ENCODE results near the gene PARD3B.

The PARD3B gene

GRCh38 chr2:205017381-205017780 is 472.1 kb downstream of the PARD3B start:
- no peak for DNase-seq

GRCh38 chr2:205017912-205018311 is 472.6 kb downstream of the PARD3B start:
- in situ Hi-C loops (cut with HindIII; ENCODE audit: low pct_ligation_motif_present, low sequenced_read_pairs), result no loop called here
- H3K36me3 ChIP-seq (replicated peaks), result no peaks in the 10 kb centered on the region

More at GRCh38 chr2:205017381-205017780, 472.1 kb downstream of the PARD3B start:
- Histone ChIP-seq H3K27me3 (replicated peaks) (no peaks in the 10 kb centered on the region), H3K27ac (no peak overlapping the region), H3K36me3 (replicated peaks) (no peaks in the 10 kb centered on the region), H3K4me3 (ENCODE audit: low read depth, low read length) (no peak overlapping the region)
- in situ Hi-C loops (cut with HindIII; ENCODE audit: low pct_ligation_motif_present, low sequenced_read_pairs), result no loop called here
- TF ChIP-seq CTCF (IDR thresholded peaks at IDR 0.05; ENCODE audit: low read depth, low read length, missing control alignments), result no peak

GRCh38 chr2:205020673-205021072 is 475.4 kb downstream of the PARD3B start:
- no peaks in the 10 kb centered on the region for H3K27me3 ChIP-seq (replicated peaks)
- H3K4me3 ChIP-seq (ENCODE audit: low read depth, low read length), result no peak overlapping the region
- no peak overlapping the region for H3K27ac ChIP-seq
- DNase-seq, result no peak
- no peak for TF ChIP-seq CTCF (IDR thresholded peaks at IDR 0.05; ENCODE audit: low read depth, low read length, missing control alignments)
- no peaks in the 10 kb centered on the region for H3K36me3 ChIP-seq (replicated peaks)
- in situ Hi-C loops (cut with HindIII; ENCODE audit: low pct_ligation_motif_present, low sequenced_read_pairs), result no loop called here

More at GRCh38 chr2:205017912-205018311, 472.6 kb downstream of the PARD3B start:
- TF ChIP-seq CTCF (IDR thresholded peaks at IDR 0.05; ENCODE audit: low read depth, low read length, missing control alignments), result no peak
- Histone ChIP-seq H3K27ac (no peak overlapping the region), H3K4me3 (ENCODE audit: low read depth, low read length) (no peak overlapping the region), H3K27me3 (replicated peaks) (no peaks in the 10 kb centered on the region)
- no peak for DNase-seq

- TF ChIP-seq CTCF (IDR thresholded peaks at IDR 0.05; ENCODE audit: low read depth, low read length, missing control alignments), result no peak
- H3K27ac ChIP-seq, result no peak overlapping the region
- no peaks in the 10 kb centered on the region for H3K36me3 ChIP-seq (replicated peaks)
- in situ Hi-C loops (cut with HindIII; ENCODE audit: low pct_ligation_motif_present, low sequenced_read_pairs), result no loop called here
- no peaks in the 10 kb centered on the region for H3K27me3 ChIP-seq (replicated peaks)
- no peak overlapping the region for H3K4me3 ChIP-seq (ENCODE audit: low read depth, low read length)
- DNase-seq, result no peak
Measured at GRCh38 chr2:205022841-205023240, 477.6 kb downstream of the PARD3B start.

- Histone ChIP-seq H3K4me3 (ENCODE audit: low read depth, low read length) (no peak overlapping the region), H3K27me3 (replicated peaks) (no peaks in the 10 kb centered on the region), H3K27ac (peak overlapping the region; percentile 52), H3K36me3 (replicated peaks) (no peaks in the 10 kb centered on the region)
- in situ Hi-C loops (cut with HindIII; ENCODE audit: low pct_ligation_motif_present, low sequenced_read_pairs), result no loop called here
- peak; percentile 96 for DNase-seq
- TF ChIP-seq CTCF (IDR thresholded peaks at IDR 0.05; ENCODE audit: low read depth, low read length, missing control alignments), result no peak
Measured at GRCh38 chr2:205024822-205025518, 479.7 kb downstream of the PARD3B start.

Data from brain microvascular endothelial cell (primary cell).